NCI-H446 (cell line): ENCODE measurements around the gene PPP6R2.
"Not testable (repeated sequence)": the region's sequence is repeated elsewhere in the genome, so short reads cannot be mapped to it uniquely, and the experiment has no call there.

Experiments used
- DNase-seq, 2 experiments: peaks; one replicate each; lab custom pipeline; 2025; lab: John Stamatoyannopoulos, UW

Gene PPP6R2

GRCh38 chr22:50432877-50433510 is 89.9 kb downstream of the PPP6R2 start:
- not testable (repeated sequence) for DNase-seq

GRCh38 chr22:50434849-50435248 is 91.7 kb downstream of the PPP6R2 start:
- DNase-seq, result no peak

GRCh38 chr22:50435291-50436014 is 92.3 kb downstream of the PPP6R2 start:
- no peak for DNase-seq

- no peak for DNase-seq
Observed at GRCh38 chr22:50436015-50436830, 93.1 kb downstream of the PPP6R2 start.

GRCh38 chr22:50436841-50437341 is 93.8 kb downstream of the PPP6R2 start:
- DNase-seq, result no peak

GRCh38 chr22:50437511-50438304 is 94.6 kb downstream of the PPP6R2 start:
- DNase-seq, result no peak

GRCh38 chr22:50438305-50439275 is 95.5 kb downstream of the PPP6R2 start:
- no peak for DNase-seq

- no peak for DNase-seq
Observed at GRCh38 chr22:50439314-50439870, 96.3 kb downstream of the PPP6R2 start.

GRCh38 chr22:50439871-50440331 is 96.8 kb downstream of the PPP6R2 start:
- no peak for DNase-seq

- no peak for DNase-seq
Observed at GRCh38 chr22:50440544-50441249, 97.6 kb downstream of the PPP6R2 start.

GRCh38 chr22:50441428-50441993 is 98.4 kb downstream of the PPP6R2 start:
- DNase-seq, result no peak

GRCh38 chr22:50443197-50443596 is 100.1 kb downstream of the PPP6R2 start:
- no peak for DNase-seq

- DNase-seq, result no peak
Observed at GRCh38 chr22:50443801-50444625, 100.9 kb downstream of the PPP6R2 start.

GRCh38 chr22:50444663-50445062 is 101.5 kb downstream of the PPP6R2 start:
- no peak for DNase-seq

GRCh38 chr22:50445071-50445879 is 102.1 kb downstream of the PPP6R2 start:
- no peak for DNase-seq

GRCh38 chr22:50445880-50446707 is 103.0 kb downstream of the PPP6R2 start:
- no peak for DNase-seq
